ENCODE results near the gene TPP2.

Gene TPP2

DNA sequence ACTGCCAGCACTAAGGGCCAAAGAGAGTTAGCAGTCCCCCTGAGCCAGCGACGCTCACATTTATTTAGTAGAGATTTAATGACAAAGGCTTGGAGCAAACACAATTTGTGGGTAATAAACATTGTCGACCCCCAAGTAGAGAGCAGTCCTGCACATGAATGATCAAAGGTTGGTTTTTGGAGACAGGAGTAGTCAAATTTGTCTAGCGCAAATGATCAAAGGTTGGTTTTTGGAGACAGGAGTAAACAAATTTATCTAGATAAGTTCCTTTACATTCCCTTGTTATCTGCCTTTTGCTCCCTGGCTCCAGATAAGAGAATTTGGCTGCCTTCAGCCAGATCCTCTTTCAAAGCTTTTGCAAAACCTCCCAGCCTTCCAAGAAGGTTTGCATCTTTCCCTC is 71.1 kb downstream of the TPP2 start:
- TF ChIP-seq, protein P1, sequence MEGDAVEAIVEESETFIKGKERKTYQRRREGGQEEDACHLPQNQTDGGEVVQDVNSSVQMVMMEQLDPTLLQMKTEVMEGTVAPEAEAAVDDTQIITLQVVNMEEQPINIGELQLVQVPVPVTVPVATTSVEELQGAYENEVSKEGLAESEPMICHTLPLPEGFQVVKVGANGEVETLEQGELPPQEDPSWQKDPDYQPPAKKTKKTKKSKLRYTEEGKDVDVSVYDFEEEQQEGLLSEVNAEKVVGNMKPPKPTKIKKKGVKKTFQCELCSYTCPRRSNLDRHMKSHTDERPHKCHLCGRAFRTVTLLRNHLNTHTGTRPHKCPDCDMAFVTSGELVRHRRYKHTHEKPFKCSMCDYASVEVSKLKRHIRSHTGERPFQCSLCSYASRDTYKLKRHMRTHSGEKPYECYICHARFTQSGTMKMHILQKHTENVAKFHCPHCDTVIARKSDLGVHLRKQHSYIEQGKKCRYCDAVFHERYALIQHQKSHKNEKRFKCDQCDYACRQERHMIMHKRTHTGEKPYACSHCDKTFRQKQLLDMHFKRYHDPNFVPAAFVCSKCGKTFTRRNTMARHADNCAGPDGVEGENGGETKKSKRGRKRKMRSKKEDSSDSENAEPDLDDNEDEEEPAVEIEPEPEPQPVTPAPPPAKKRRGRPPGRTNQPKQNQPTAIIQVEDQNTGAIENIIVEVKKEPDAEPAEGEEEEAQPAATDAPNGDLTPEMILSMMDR (IDR thresholded peaks at IDR 0.05) = no peak
- H3K36me3 ChIP-seq = peaks cover 52% of the 10 kb centered on the region
- no peaks in the 10 kb centered on the region for H3K27me3 ChIP-seq
- H3K27ac ChIP-seq = no peak overlapping the region
- H3K9me3 ChIP-seq = no peaks in the 10 kb centered on the region
- H3K4me3 ChIP-seq (ENCODE audit: low read depth in 1 of 2, low read length in 1 of 2) = no peak overlapping the region
- H3K4me1 ChIP-seq (ENCODE audit: control insufficient read depth in 1 of 2, insufficient read depth in 1 of 2, low read depth in 1 of 2, low read length in 1 of 2) = no peaks in the 10 kb centered on the region

DNA sequence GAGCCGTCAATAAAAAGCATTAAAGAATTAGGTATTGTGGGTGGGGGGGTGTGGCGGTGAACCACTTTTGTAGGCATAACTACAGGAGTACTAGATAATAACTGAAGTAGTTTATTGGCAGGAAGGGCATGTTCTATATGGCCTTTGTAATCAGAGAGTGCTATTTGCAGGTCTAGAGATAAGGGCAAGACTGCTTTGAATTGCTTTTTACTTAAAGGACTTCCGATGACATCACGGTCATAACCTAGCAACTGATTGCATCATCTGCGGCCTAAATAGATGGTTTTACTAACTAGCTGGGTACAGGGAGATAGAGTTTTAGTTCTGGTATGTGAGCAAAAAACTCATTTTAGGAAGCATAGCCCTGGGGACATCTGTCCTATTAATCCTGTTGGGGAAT is 73.3 kb downstream of the TPP2 start:
- Histone ChIP-seq H3K36me3 (peaks cover 58% of the 10 kb centered on the region), H3K4me1 (ENCODE audit: control insufficient read depth in 1 of 2, insufficient read depth in 1 of 2, low read depth in 1 of 2, low read length in 1 of 2) (no peaks in the 10 kb centered on the region), H3K4me3 (ENCODE audit: low read depth in 1 of 2, low read length in 1 of 2) (no peak overlapping the region), H3K27ac (no peak overlapping the region), H3K27me3 (no peaks in the 10 kb centered on the region), H3K9me3 (no peaks in the 10 kb centered on the region)
- TF ChIP-seq, protein P1 (IDR thresholded peaks at IDR 0.05) = no peak

DNA sequence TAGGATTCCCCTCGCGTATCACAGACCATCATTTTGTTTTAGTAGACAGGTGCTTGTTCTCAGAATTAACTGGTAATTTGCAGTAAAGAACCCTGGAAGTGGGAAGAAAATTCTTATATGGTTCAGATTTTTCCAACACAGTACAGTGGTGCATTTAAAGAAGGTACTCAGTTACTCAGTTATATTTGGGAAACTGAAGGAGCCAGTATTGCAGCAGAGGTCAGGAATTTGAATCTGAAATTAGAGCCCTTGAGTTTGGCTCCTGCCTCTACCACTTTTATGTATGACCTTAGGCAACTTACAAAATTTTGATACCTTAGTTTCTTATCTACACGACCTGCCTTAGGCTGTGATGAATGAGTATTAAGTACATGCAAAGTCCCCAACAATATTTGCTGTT is 78.3 kb downstream of the TPP2 start:
- H3K4me3 ChIP-seq (ENCODE audit: low read depth in 1 of 2, low read length in 1 of 2) = no peak overlapping the region
- H3K9me3 ChIP-seq = no peaks in the 10 kb centered on the region
- TF ChIP-seq, protein P1 (IDR thresholded peaks at IDR 0.05) = no peak
- no peaks in the 10 kb centered on the region for H3K27me3 ChIP-seq
- H3K4me1 ChIP-seq (ENCODE audit: control insufficient read depth in 1 of 2, insufficient read depth in 1 of 2, low read depth in 1 of 2, low read length in 1 of 2) = peaks cover 0 to 7% of the 10 kb centered on the region in 2 experiments
- H3K36me3 ChIP-seq = peaks cover 64% of the 10 kb centered on the region
- no peak overlapping the region for H3K27ac ChIP-seq

DNA sequence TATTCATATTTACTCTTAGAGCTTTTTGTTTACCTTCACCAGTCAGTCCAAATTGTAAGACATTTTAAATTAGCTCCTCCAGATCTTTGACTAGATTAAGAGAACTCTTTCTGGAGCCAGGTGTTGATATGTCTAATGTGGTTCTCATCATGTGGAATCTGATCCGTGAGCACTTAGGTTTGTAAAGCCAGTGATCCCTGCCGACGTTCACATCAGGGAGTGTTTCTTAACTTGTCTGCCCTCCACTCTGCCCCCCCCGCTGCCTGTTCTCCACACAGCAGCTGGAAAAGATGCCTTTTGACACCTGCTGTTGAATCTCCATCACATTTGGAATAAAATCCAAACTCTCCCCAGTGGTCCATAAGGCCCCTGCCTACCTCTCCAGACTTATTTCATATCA is 80.3 kb downstream of the TPP2 start:
- peaks cover 59% of the 10 kb centered on the region for H3K36me3 ChIP-seq
- peaks cover 5 to 21% of the 10 kb centered on the region in 2 experiments for H3K4me1 ChIP-seq (ENCODE audit: control insufficient read depth in 1 of 2, insufficient read depth in 1 of 2, low read depth in 1 of 2, low read length in 1 of 2)
- no peak overlapping the region for H3K27ac ChIP-seq
- H3K27me3 ChIP-seq = no peaks in the 10 kb centered on the region
- TF ChIP-seq, protein P1 (IDR thresholded peaks at IDR 0.05) = no peak
- H3K9me3 ChIP-seq = no peaks in the 10 kb centered on the region
- no peak overlapping the region for H3K4me3 ChIP-seq (ENCODE audit: low read depth in 1 of 2, low read length in 1 of 2)

DNA sequence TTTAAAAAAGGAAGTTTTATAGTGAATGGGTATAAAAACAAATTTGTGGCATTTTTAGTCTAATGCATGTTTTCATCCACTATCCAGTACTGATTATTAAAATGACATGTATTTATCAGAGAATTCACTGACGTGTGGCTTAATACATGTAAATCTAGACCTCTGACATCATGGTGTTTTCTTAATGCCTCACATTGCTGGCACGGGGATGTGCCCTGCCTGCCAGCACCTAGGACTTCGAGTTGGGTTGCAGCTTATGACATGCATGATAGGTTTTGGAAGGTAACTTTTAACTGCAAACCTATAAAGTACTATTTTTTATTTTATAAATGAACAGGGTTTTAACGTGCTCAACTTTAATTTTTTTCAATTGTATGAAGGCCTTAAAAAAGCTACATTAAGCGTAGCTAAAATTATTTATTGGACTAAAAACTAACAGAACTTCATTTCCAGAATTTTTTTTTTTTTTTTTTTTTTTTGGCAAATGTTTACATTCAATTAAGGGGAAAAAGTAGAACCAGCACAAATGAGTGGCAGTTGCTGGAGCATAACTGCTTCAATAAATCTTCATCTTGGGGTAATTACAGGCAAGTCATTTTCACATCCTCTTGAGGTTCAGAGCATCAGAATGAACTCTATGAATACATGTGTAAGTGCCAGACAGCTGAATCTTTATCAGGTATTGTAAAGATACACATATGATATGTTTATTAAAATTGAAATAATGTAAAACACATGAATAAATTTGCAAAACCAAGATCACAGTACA is 81.7 kb downstream of the TPP2 start:
- H3K9me3 ChIP-seq = no peaks in the 10 kb centered on the region
- H3K27me3 ChIP-seq = no peaks in the 10 kb centered on the region
- H3K4me3 ChIP-seq (ENCODE audit: low read depth in 1 of 2, low read length in 1 of 2) = no peak overlapping the region
- peaks cover 51% of the 10 kb centered on the region for H3K36me3 ChIP-seq
- TF ChIP-seq, protein P1 (IDR thresholded peaks at IDR 0.05) = no peak
- peaks cover 5 to 21% of the 10 kb centered on the region in 2 experiments for H3K4me1 ChIP-seq (ENCODE audit: control insufficient read depth in 1 of 2, insufficient read depth in 1 of 2, low read depth in 1 of 2, low read length in 1 of 2)
- no peak overlapping the region for H3K27ac ChIP-seq
